Testis (tissue), 2 donors: Measurements from ENCODE around the gene OR2L8.

Experiments used
- POLR2A ChIP-seq: fragments of 450-650 bp; IDR thresholded peaks from one replicate; pipeline ENCODE4 v1.6.1; 2017; ENCODE audit warnings: antibody characterized with exemption, mild to moderate bottlenecking, moderate library complexity
- TF ChIP-seq, protein P1 (sequence below), 3 experiments: fragments of 450-650 bp in 2 of 3; fragments of 200-600 bp in 1 of 3; sonication (generic) in 1 of 3; IDR thresholded peaks; one replicate each; pipeline ENCODE4 v1.5.1; 2016 to 2019; ENCODE audit warnings: antibody characterized with exemption in 3 of 3, mild to moderate bottlenecking in 2 of 3, moderate library complexity in 1 of 3

DNA sequence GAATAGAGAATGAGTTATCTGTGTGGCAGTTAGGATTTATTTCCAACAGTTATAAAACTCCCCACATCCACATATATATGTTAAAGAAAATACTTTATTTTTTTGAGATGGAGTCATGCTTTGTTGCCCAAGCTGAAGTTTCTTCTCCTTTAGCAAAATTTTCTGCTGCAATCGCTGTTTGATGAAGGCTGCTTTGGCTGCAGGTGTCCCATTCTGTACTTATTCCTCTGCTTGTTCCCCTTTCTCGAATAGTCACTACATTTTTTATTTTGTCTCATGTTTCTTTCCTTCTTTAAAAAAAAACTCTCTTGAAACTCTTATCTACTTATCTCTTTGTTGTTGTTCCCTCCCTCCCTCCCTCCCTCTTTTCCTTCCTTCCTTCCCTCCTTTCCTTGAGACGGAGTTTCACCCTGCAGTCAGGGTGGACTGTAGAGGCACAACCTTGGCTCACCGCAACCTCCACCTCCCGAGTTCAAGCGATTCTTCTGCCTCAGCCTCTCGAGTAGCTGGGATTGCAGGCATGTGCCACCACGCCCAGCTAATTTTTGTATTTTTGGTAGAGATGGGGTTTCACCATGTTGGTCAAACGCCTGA, 42.7 kb upstream of the OR2L8 start:
- TF ChIP-seq POLR2A: no peak
- TF ChIP-seq, protein P1, sequence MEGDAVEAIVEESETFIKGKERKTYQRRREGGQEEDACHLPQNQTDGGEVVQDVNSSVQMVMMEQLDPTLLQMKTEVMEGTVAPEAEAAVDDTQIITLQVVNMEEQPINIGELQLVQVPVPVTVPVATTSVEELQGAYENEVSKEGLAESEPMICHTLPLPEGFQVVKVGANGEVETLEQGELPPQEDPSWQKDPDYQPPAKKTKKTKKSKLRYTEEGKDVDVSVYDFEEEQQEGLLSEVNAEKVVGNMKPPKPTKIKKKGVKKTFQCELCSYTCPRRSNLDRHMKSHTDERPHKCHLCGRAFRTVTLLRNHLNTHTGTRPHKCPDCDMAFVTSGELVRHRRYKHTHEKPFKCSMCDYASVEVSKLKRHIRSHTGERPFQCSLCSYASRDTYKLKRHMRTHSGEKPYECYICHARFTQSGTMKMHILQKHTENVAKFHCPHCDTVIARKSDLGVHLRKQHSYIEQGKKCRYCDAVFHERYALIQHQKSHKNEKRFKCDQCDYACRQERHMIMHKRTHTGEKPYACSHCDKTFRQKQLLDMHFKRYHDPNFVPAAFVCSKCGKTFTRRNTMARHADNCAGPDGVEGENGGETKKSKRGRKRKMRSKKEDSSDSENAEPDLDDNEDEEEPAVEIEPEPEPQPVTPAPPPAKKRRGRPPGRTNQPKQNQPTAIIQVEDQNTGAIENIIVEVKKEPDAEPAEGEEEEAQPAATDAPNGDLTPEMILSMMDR (IDR thresholded peaks at IDR 0.05): no peak
